Kidney capillary endothelial cell (primary cell): Measurements from ENCODE around the gene NIM1K.
"Not testable (repeated sequence)": the region's sequence is repeated elsewhere in the genome, so short reads cannot be mapped to it uniquely, and the experiment has no call there.

Experiments
- DNase-seq: peaks from one replicate; pipeline ENCODE4 v3.0.0-alpha.2; 2018; ENCODE audit warnings: low spot score

The NIM1K gene

DNA sequence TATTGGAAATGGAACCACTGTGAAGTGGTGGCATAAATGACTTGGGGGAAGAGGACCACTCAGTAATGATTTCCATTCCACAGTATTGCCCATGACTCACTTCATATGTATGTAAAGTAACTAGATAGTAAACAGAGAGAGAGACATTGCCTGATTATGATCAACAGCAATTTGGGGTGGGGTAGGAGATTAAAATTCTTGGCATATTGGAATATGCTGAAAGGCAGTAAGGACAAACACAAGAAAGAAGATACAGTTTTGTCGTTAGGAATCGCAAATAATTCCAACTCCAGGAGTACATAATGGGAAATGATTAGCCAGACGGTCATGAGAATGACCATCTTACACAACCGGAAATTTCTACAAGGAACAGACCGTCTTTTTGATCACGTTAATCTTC lies 122.7 kb downstream of the NIM1K start:
- DNase-seq, result no peak

DNA sequence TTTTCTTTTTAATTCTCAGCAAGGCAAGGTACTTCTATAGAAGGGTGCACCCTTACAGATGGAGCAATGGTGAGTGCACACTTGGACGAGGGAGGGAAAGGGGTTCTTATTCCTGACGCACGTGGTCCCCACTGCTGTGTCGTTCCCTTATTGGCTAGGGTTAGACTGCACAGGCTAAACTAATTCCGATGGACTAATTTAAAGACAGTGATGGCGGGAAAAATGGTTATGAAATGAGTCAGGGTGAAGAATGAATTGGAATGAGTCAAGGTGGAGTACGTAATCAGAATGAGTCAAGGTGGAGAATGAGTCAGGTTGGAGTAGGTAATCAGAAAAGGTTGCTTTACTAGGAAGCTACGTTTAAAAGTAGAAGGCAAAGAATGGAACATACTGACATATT lies 123.2 kb downstream of the NIM1K start:
- no peak for DNase-seq

DNA sequence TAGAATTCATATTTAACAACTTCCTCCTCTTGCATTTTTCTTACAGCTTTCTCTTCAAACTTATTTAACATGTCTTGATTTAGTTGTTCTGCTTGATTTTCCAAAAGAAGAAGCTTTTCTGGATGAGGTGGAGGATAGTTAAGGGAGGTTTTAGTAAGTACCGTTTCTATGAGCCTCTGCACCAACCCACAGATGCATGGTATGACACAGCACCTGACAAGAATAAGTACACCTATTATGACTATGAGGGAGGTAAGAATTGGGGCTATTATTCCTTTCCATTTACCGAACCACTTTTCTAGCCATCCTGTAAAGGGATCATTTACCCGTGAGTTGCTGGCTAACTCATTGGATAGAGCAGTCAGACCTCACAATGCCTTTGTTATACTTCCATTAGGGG lies 123.7 kb downstream of the NIM1K start:
- DNase-seq, result no peak

DNA sequence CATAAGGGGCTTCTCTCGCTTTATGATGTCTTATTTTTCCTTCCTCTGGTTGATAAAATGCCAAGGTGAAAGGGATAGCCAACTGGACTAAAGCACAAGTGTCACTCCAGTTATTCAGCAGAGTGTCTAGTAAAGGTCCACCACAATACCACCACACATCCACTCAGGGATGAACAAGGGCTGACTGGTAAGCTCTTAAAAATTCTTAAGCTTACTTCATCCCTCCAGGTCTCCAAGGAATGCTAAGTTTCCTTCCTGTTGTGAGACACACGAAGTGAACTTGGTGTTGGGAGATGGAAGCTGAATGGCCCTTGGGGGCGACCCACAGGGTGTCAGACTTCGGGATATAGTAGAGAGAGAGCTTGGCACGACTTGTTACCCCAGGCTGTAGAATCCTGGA lies 124.4 kb downstream of the NIM1K start:
- DNase-seq, result no peak

DNA sequence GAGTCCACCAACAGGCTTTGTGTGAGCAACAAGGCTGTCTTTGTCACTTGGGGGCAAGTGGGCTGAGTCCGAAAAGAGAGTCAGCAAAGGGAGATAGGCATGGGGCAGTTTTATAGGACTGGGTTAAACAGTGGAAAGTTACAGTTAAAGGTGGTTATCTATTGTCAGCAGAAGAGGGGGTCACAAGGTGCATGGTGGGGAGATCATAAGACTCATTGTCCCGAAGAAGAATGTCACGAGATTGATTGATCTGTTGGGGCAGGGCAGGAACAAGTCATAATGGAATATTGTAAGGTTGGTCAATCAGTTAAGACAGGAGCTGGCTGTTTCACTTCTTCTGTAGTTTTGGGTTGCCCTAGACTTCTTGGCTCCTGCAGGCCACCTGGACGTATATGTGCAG lies 128.8 kb downstream of the NIM1K start:
- no peak for DNase-seq

DNA sequence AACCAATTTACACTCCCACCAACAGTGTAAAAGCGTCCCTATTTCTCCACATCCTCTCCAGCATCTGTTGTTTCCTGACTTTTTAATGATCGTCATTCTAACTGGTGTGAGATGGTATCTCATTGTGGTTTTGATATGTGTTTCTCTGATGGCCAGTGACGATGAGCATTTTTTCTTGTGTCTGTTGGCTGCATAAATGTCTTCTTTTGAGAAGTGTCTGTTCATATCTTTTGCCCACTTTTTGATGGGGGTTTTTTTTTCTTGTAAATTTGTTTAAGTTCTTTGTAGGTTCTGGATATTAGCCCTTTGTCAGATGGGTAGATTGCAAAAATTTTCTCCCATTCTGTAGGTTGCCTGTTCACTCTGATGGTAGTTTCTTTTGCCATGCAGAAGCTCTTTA lies 131.5 kb downstream of the NIM1K start:
- not testable (repeated sequence) for DNase-seq

DNA sequence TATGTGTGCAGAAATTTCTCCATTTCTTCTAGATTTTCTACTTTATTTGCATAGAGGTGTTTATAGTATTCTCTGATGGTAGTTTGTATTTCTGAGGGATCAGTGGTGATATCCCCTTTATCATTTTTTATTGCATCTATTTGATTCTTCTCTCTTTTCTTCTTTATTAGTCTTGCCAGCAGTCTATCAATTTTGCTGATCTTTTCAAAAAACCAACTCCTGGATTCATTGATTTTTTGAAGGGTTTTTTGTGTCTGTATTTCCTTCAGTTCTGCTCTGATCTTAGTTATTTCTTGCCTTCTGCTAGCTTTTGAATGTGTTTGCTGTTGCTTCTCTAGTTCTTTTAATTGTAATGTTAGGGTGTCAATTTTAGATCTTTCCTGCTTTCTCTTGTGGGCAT lies 133.6 kb downstream of the NIM1K start:
- DNase-seq, result not testable (repeated sequence)
